ENCODE results near the gene PIF1.

GRCh38 chr15:64833690-64834089 lies 8.2 kb upstream of the PIF1 start:
- TF ChIP-seq POLR2A (IDR thresholded peaks at IDR 0.05) (no peak), CTCF (IDR thresholded peaks at IDR 0.05) (no peak)

All from adrenal gland (tissue), 5 donors.